Measurements from ENCODE around the gene DYRK3. TPM values are rescaled to one million over a fixed set of nuclear protein-coding genes. Genes with fewer than 3 reads are reported as not detected.
A peak's percentile ranks its signal among the peaks of the same experiment; 100 is the strongest.
"Not testable (repeated sequence)": the region's sequence is repeated elsewhere in the genome, so short reads cannot be mapped to it uniquely, and the experiment has no call there.

The DYRK3 gene
- total and polyA plus RNA-seq, 9 of the 15 experiments (the other 6 are each of a cell fraction or from before 2014, with no cell fraction given), result 4.5 to 33.7 (median 25.7) TPM

DNA sequence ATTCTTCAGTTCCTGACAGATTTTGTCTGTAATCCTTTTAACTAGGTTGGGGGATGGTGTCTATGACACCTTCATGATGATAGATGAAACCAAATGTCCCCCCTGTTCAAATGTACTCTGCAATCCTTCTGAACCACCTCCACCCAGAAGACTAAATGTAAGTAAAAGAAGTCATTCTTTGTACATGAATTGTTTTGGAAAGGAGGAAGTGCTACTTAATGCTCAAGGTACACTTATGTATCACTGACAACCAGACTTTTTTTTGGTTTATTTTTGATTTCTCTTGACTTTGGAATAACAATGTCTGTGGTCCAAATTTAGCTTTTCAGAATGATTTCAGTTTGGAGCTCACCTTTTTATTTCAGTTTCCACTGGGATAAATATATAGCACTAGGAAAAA lies 2.3 kb downstream of the DYRK3 start:
- Histone ChIP-seq H3K9ac (ENCODE audit: insufficient read depth in 1 of 2, low read depth in 2 of 2, low read length in 2 of 2) (peak overlapping the region in 1 of 2 experiments; percentile 76; a peak in 2 of 4 replicates), H3K4me2 (ENCODE audit: insufficient read depth, low read length) (peak overlapping the region; percentile 69; the same call in 1 of the 2 replicates), H3K36me3 (ENCODE audit: control insufficient read depth, insufficient read depth, low read length) (peaks cover 25% of the 10 kb centered on the region), H2AFZ (ENCODE audit: low read depth, low read length) (no peak overlapping the region), H3K4me1 (replicated peaks in 1 of 2; ENCODE audit: control insufficient read depth in 2 of 2, insufficient read depth in 2 of 2, low read length in 2 of 2) (peaks cover 14 to 24% of the 10 kb centered on the region in 2 experiments), H3K27me3 (ENCODE audit: control insufficient read depth in 2 of 2, insufficient read depth in 2 of 2, low read length in 2 of 2) (no peaks in the 10 kb centered on the region), H3K4me3 (peak overlapping the region; percentile 87; the same call in 1 of the 2 replicates), H3K9me3 (replicated peaks; ENCODE audit: control insufficient read depth, insufficient read depth, low read depth, low read length) (no peaks in the 10 kb centered on the region), H3K79me2 (ENCODE audit: control insufficient read depth, insufficient read depth, low read length) (peaks cover 38% of the 10 kb centered on the region), H3K27ac (ENCODE audit: extremely low read depth, low read depth, low read length) (no peak overlapping the region), H3K9me1 (ENCODE audit: control insufficient read depth, insufficient read depth, low read length) (no peaks in the 10 kb centered on the region), H4K20me1 (replicated peaks; ENCODE audit: control insufficient read depth, insufficient read depth, low read length) (no peaks in the 10 kb centered on the region)
- intact Hi-C loops (cut with micrococcal nuclease), result no loop called here
- ATAC-seq (no peak), FAIRE-seq (no peak), DNase-seq (ENCODE audit: extremely low read depth in 1 of 4, low spot score in 3 of 4) (no peak)
- in situ Hi-C loops (cut with MboI), result no loop called here
- ChIA-PET CTCF (ENCODE audit: low intra/inter-chr PET ratio) (no interaction called here), POLR2A (interaction anchor here (0.8 to 4.7 kb wide), 4 partner anchors 11 to 75 kb away, joined by 3 to 57 read pairs (median 3); no protein-coding TSS in a partner anchor)
- 0 out of 4 replicates have a peak, but pooled peaks of 1 of the 2 experiments have one; percentile 14 for TF ChIP-seq NONO (IDR thresholded peaks at IDR 0.05; ENCODE audit: low read depth in 2 of 2, low read length in 1 of 2)
- peak; percentile 85 for TF ChIP-seq SPI1 (IDR thresholded peaks at IDR 0.05; ENCODE audit: borderline replicate concordance, low read depth, low read length)
- peak; percentile 60 for TF ChIP-seq MEIS2 (IDR thresholded peaks at IDR 0.05; ENCODE audit: partially characterized antibody)
- no peak for TF ChIP-seq ZNF707 (CRISPR knock-in tag; conservative IDR thresholded peaks at IDR 0.05)
- 0 out of 2 replicates have a peak, but pooled peaks have one; percentile 8 for TF ChIP-seq ELF2 (CRISPR knock-in tag; IDR thresholded peaks at IDR 0.05)
- BruUV-seq (replicated peaks), result no TSS peak

DNA sequence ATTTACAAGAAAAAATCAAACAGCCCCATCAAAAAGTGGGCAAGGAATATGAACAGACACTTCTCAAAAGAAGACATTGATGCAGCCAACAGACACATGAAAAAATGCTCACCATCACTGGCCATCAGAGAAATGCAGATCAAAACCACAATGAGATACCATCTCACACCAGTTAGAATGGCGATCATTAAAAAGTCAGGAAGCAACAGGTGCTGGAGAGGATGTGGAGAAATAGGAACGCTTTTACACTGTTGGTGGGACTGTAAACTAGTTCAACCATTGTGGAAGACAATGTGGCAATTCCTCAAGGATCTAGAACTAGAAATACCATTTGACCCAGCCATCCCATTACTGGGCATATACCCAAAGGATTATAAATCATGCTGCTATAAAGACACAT lies 6.7 kb downstream of the DYRK3 start:
- H3K4me3 ChIP-seq; H3K27me3 ChIP-seq (ENCODE audit: control insufficient read depth in 2 of 2, insufficient read depth in 2 of 2, low read length in 2 of 2); H3K9me3 ChIP-seq (replicated peaks; ENCODE audit: control insufficient read depth, insufficient read depth, low read depth, low read length); H3K4me2 ChIP-seq (ENCODE audit: insufficient read depth, low read length); BruUV-seq (replicated peaks); FAIRE-seq; ATAC-seq; POLR2A ChIA-PET; in situ Hi-C loops (cut with MboI); DNase-seq (ENCODE audit: extremely low read depth in 1 of 4, low spot score in 3 of 4); H4K20me1 ChIP-seq (replicated peaks; ENCODE audit: control insufficient read depth, insufficient read depth, low read length); CTCF ChIA-PET (ENCODE audit: low intra/inter-chr PET ratio); H3K9ac ChIP-seq (ENCODE audit: insufficient read depth in 1 of 2, low read depth in 2 of 2, low read length in 2 of 2); intact Hi-C loops (cut with micrococcal nuclease); H3K9me1 ChIP-seq (ENCODE audit: control insufficient read depth, insufficient read depth, low read length); H3K4me1 ChIP-seq (replicated peaks in 1 of 2; ENCODE audit: control insufficient read depth in 2 of 2, insufficient read depth in 2 of 2, low read length in 2 of 2); H2AFZ ChIP-seq (ENCODE audit: low read depth, low read length); H3K27ac ChIP-seq (ENCODE audit: extremely low read depth, low read depth, low read length): not testable (repeated sequence)
- H3K79me2 ChIP-seq (ENCODE audit: control insufficient read depth, insufficient read depth, low read length), result peaks cover 28% of the 10 kb centered on the region
- peaks cover 43% of the 10 kb centered on the region for H3K36me3 ChIP-seq (ENCODE audit: control insufficient read depth, insufficient read depth, low read length)
- 71% methylated on average over 2 of the region's 2 CpGs for WGBS (ENCODE audit: insufficient coverage, low coverage, missing lambda C conversion rate)
